Nephron progenitor cell (in vitro differentiated cells): ENCODE data around the gene ARFGEF2.

Experiments used
- DNase-seq: peaks from one replicate; pipeline ENCODE4 v3.0.0; 2021
- H3K27ac Mint-ChIP-seq: 2 replicates; pipeline ENCODE4 v1.8.0; 2021; ENCODE audit warnings: mild to moderate bottlenecking, moderate library complexity, mixed read lengths
- H3K27me3 Mint-ChIP-seq: 2 replicates; pipeline ENCODE4 v1.8.0; 2021; ENCODE audit warnings: mild to moderate bottlenecking, low read depth, mixed read lengths; ENCODE audit not compliant: poor library complexity
- H3K36me3 Mint-ChIP-seq: 2 replicates; pipeline ENCODE4 v1.8.0; 2021; ENCODE audit warnings: low read depth, mixed read lengths
- H3K4me1 Mint-ChIP-seq: 2 replicates; pipeline ENCODE4 v1.8.0; 2021; ENCODE audit warnings: mixed read lengths
- H3K4me3 Mint-ChIP-seq: 2 replicates; pipeline ENCODE4 v1.8.0; 2021; ENCODE audit warnings: mild to moderate bottlenecking, moderate library complexity, mixed read lengths
- H3K9me3 Mint-ChIP-seq: 2 replicates; pipeline ENCODE4 v1.8.0; 2021; ENCODE audit warnings: mild to moderate bottlenecking, moderate library complexity, mixed read lengths
- CTCF ChIP-seq: fragments of 200-600 bp; sonication (generic); IDR thresholded peaks from 2 replicates; pipeline ENCODE4 v1.5.0; 2021; ENCODE audit warnings: antibody characterized with exemption

ARFGEF2 gene

GRCh38 chr20:49045440-49046086 is 124.1 kb downstream of the ARFGEF2 start:
- peaks cover 31% of the 10 kb centered on the region for H3K4me1 Mint-ChIP-seq
- no peak for TF ChIP-seq CTCF
- peak overlapping the region; percentile 98 for H3K4me3 Mint-ChIP-seq
- no peaks in the 10 kb centered on the region for H3K27me3 Mint-ChIP-seq
- H3K27ac Mint-ChIP-seq, result peak overlapping the region; percentile 99
- peaks cover 14% of the 10 kb centered on the region for H3K9me3 Mint-ChIP-seq
- DNase-seq, result peak; percentile 14
- peaks cover 22% of the 10 kb centered on the region for H3K36me3 Mint-ChIP-seq

GRCh38 chr20:49046087-49046900 is 124.8 kb downstream of the ARFGEF2 start, which contains the start of gene CSE1L:
Gene CSE1L (plus strand): TSS chr20:49046312. CDS start chr20:49058464, 12,152 bp downstream.
- Mint-ChIP-seq H3K4me1 (peaks cover 31% of the 10 kb centered on the region), H3K27ac (peak within 1 kb of the TSS; percentile 99), H3K36me3 (peaks cover 29% of the 10 kb centered on the region), H3K4me3 (peak within 1 kb of the TSS; percentile 98), H3K9me3 (peaks cover 17% of the 10 kb centered on the region), H3K27me3 (no peaks in the 10 kb centered on the region)
- peak; percentile 95 for DNase-seq
- no peak for TF ChIP-seq CTCF

GRCh38 chr20:49052334-49052733 is 130.8 kb downstream of the ARFGEF2 start:
- no peak for DNase-seq
- H3K4me1 Mint-ChIP-seq, result peaks cover 20% of the 10 kb centered on the region
- peaks cover 72% of the 10 kb centered on the region for H3K36me3 Mint-ChIP-seq
- peaks cover 23% of the 10 kb centered on the region for H3K9me3 Mint-ChIP-seq
- no peak for TF ChIP-seq CTCF
- no peaks in the 10 kb centered on the region for H3K27me3 Mint-ChIP-seq
- H3K4me3 Mint-ChIP-seq, result no peak overlapping the region
- H3K27ac Mint-ChIP-seq, result no peak overlapping the region

DNA sequence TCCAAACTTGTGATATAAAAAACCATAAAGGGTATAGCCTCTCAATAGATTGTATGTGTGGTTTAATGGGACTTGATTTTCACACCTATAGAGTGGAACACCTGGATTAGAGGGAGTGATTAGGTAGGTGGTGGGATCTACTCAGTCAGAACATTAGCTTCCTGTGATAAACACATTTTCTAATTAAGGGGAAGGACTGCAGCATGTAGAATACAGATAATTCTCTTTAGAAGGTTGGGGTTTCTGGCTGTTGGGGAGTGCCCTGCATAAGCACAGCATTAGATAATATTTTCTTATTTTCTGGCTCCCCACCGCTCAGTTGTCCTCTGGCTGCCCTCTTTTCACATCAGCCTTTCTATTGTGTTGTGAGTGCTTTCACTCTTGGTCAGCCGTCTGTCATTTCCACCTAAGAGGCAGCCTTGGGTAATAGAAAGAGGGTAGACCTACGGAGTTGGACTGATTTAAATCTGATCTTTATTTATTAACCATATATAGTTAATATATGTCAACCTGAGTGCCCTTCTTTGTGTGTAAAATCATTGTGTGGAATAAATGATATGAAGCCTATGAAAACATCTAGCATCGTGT is 132.6 kb downstream of the ARFGEF2 start:
- H3K4me3 Mint-ChIP-seq, result no peak overlapping the region
- H3K9me3 Mint-ChIP-seq, result peaks cover 16% of the 10 kb centered on the region
- peaks cover 78% of the 10 kb centered on the region for H3K36me3 Mint-ChIP-seq
- DNase-seq, result no peak
- H3K27me3 Mint-ChIP-seq, result no peaks in the 10 kb centered on the region
- H3K27ac Mint-ChIP-seq, result peak overlapping the region; percentile 18
- peaks cover 6% of the 10 kb centered on the region for H3K4me1 Mint-ChIP-seq
- TF ChIP-seq CTCF, result no peak

- Mint-ChIP-seq H3K36me3 (peaks cover 66% of the 10 kb centered on the region), H3K27me3 (peaks cover 3% of the 10 kb centered on the region), H3K27ac (no peak overlapping the region), H3K4me3 (no peak overlapping the region), H3K9me3 (no peaks in the 10 kb centered on the region), H3K4me1 (no peaks in the 10 kb centered on the region)
- DNase-seq, result no peak
- no peak for TF ChIP-seq CTCF
Measured at GRCh38 chr20:49063279-49063678, 141.8 kb downstream of the ARFGEF2 start.
